ENCODE data around the gene SNRNP48. TPM values are rescaled to one million over a fixed set of nuclear protein-coding genes. Genes with fewer than 3 reads are reported as not detected.

SNRNP48 gene
- total and polyA plus RNA-seq, 2 donors (not counting 3 experiments of a cell fraction or from before 2014, with no cell fraction given), result 4.2 to 13.2 TPM

- dilution Hi-C loops (cut with MboI; ENCODE audit: extremely low pct_ligation_motif_present, low sequenced_read_pairs), result no loop called here
- FAIRE-seq (no peak), DNase-seq (ENCODE audit: low read depth, low spot score) (no peak)
- H3K4me2 ChIP-seq (ENCODE audit: insufficient read depth, low read length), result no peak overlapping the region
- H3K4me3 ChIP-seq (replicated peaks in 1 of 3; ENCODE audit: insufficient read depth in 1 of 3, low read depth in 1 of 3, low read length in 3 of 3), result no peak overlapping the region
- TF ChIP-seq MAX (IDR thresholded peaks at IDR 0.05; ENCODE audit: insufficient read depth, insufficient read length) (no peak), CTCF (IDR thresholded peaks at IDR 0.05; ENCODE audit: extremely low read depth in 1 of 2, insufficient read depth in 1 of 2, low read depth in 1 of 2, low read length in 2 of 2) (no peak), JUN (IDR thresholded peaks at IDR 0.05; ENCODE audit: borderline replicate concordance, insufficient read depth, insufficient read length, low read depth) (no peak), FOS (IDR thresholded peaks at IDR 0.05; ENCODE audit: borderline replicate concordance, insufficient read depth, low read length) (no peak), GATA2 (IDR thresholded peaks at IDR 0.05; ENCODE audit: insufficient read depth, insufficient read length, low read depth, low read length) (no peak), POLR2AphosphoS5 (IDR thresholded peaks at IDR 0.05; ENCODE audit: insufficient read depth, low read depth, low read length) (no peak), POLR2A (IDR thresholded peaks at IDR 0.05; ENCODE audit: low read depth, low read length) (no peak), EZH2 (IDR thresholded peaks at IDR 0.05; ENCODE audit: borderline replicate concordance, low read depth, low read length, severe bottlenecking) (no peak), MYC (IDR thresholded peaks at IDR 0.05; ENCODE audit: low read depth, low read length) (no peak)
- no peak overlapping the region for H3K9ac ChIP-seq (replicated peaks; ENCODE audit: extremely low read depth, insufficient read depth, low read length)
- no peaks in the 10 kb centered on the region for H3K9me3 ChIP-seq (replicated peaks; ENCODE audit: control insufficient read depth, insufficient read depth, low read length)
- H3K9me1 ChIP-seq (replicated peaks; ENCODE audit: control insufficient read depth, extremely low read depth, insufficient read depth, low read length), result no peaks in the 10 kb centered on the region
- no peaks in the 10 kb centered on the region for H3K36me3 ChIP-seq (ENCODE audit: control insufficient read depth in 2 of 2, extremely low read depth in 1 of 2, insufficient read depth in 2 of 2, low read length in 2 of 2)
- no peaks in the 10 kb centered on the region for H3K4me1 ChIP-seq (ENCODE audit: control insufficient read depth, extremely low read depth, insufficient read depth, low read length)
- no peaks in the 10 kb centered on the region for H4K20me1 ChIP-seq (replicated peaks; ENCODE audit: control insufficient read depth, extremely low read depth, insufficient read depth, low read length)
- ChIA-PET CTCF (no interaction called here), POLR2A (no interaction called here)
- H3K27me3 ChIP-seq (ENCODE audit: control insufficient read depth in 2 of 2, insufficient read depth in 2 of 2, low read length in 2 of 2), result no peaks in the 10 kb centered on the region
- intact Hi-C loops (cut with micrococcal nuclease), result no loop called here
- H3K27ac ChIP-seq (ENCODE audit: insufficient read depth, low read depth, low read length), result no peak overlapping the region
- no peak overlapping the region for H2AFZ ChIP-seq (ENCODE audit: low read depth, low read length)
- no TSS peak for BruUV-seq (replicated peaks)
- no peaks in the 10 kb centered on the region for H3K79me2 ChIP-seq (ENCODE audit: control insufficient read depth, insufficient read depth, low read length)
These were observed 23.3 kb upstream of the SNRNP48 start for GRCh38 chr6:7566617-7567173.

Measured in endothelial cell of umbilical vein (primary cell).